Measurements from ENCODE around the gene MCC. TPM values are rescaled to one million over a fixed set of nuclear protein-coding genes. Genes with fewer than 3 reads are reported as not detected.

The MCC gene
- total RNA-seq, 3 donors from 2014 or later, result 24.3 to 46.5 (median 29.4) TPM

DNA sequence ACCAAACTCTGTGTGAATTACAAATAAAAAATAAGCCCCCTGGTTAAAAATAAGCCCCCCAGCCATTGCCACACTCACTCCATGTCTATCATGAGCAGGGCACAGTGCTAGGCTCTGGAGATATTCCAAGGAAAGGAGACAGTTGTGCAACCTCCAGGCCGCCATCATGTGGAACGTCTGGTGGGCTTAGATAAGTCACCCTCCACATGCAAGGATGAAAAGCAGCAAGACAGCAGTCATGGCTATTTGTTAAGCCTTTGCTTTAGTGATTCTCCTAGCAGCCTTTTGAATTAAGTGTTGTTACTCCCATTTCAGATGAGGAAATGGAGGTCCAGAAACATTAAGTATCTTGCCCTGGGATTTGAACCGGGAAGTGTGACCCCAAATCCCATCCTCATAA, 416.9 kb downstream of the MCC start:
- no peaks in the 10 kb centered on the region for H3K36me3 ChIP-seq
- H3K4me3 ChIP-seq, result no peak overlapping the region
- no peaks in the 10 kb centered on the region for H3K9me3 ChIP-seq
- H3K27ac ChIP-seq, result no peak overlapping the region
- no peaks in the 10 kb centered on the region for H3K4me1 ChIP-seq
- TF ChIP-seq POLR2AphosphoS5 (IDR thresholded peaks at IDR 0.05), result no peak
- TF ChIP-seq, protein P1, sequence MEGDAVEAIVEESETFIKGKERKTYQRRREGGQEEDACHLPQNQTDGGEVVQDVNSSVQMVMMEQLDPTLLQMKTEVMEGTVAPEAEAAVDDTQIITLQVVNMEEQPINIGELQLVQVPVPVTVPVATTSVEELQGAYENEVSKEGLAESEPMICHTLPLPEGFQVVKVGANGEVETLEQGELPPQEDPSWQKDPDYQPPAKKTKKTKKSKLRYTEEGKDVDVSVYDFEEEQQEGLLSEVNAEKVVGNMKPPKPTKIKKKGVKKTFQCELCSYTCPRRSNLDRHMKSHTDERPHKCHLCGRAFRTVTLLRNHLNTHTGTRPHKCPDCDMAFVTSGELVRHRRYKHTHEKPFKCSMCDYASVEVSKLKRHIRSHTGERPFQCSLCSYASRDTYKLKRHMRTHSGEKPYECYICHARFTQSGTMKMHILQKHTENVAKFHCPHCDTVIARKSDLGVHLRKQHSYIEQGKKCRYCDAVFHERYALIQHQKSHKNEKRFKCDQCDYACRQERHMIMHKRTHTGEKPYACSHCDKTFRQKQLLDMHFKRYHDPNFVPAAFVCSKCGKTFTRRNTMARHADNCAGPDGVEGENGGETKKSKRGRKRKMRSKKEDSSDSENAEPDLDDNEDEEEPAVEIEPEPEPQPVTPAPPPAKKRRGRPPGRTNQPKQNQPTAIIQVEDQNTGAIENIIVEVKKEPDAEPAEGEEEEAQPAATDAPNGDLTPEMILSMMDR (IDR thresholded peaks at IDR 0.05), result no peak
- no peaks in the 10 kb centered on the region for H3K27me3 ChIP-seq
- no peak for DNase-seq (ENCODE audit: low spot score in 2 of 2)
- intact Hi-C loops (cut with DNase I; ENCODE audit: low total_unique reads), result no loop called here

DNA sequence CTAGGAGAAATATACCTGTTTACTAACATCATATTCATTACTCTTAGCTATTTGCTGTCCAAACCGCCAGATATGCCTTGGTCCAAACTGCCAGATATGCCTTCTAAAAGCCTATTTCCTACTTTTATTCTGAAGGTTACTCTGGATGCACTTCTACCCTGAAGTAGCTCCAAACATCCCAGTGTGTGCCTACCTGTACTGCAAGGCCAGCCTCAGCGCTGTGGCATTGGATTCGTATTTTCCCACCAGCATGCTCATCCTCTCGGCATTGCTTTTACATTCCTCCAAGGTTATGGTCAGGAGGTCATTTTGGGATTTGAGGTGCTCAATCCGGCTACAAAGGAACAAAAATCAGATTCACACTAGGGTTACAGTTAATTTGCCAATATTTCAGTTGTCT, 417.4 kb downstream of the MCC start:
- no peak overlapping the region for H3K4me3 ChIP-seq
- no peak overlapping the region for H3K27ac ChIP-seq
- intact Hi-C loops (cut with DNase I; ENCODE audit: low total_unique reads), result no loop called here
- no peaks in the 10 kb centered on the region for H3K27me3 ChIP-seq
- H3K36me3 ChIP-seq, result no peaks in the 10 kb centered on the region
- no peaks in the 10 kb centered on the region for H3K9me3 ChIP-seq
- no peaks in the 10 kb centered on the region for H3K4me1 ChIP-seq
- no peak for TF ChIP-seq POLR2A (IDR thresholded peaks at IDR 0.05)
- TF ChIP-seq POLR2AphosphoS5 (IDR thresholded peaks at IDR 0.05), result no peak
- TF ChIP-seq, protein P1 (IDR thresholded peaks at IDR 0.05), result no peak
- DNase-seq (ENCODE audit: low spot score in 2 of 2), result no peak

DNA sequence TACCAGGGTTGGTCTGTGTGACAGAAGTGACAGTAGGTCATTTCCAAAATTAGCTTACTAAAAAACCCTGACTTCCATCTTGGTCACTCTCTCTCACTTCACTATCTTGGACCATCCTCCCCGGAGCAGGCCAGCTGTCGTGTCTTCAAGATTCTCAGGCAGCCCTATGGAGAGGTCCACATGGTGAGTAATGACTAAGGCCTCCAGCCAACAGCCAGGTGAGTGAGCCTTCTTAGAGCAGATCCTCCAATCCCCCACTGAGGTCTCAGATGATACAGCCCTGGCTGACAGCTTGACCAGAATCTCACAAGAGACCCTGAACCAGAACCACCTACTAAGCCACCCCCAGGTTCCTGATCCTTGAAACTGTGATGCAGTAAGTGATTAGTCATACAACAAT, 419.7 kb downstream of the MCC start:
- Histone ChIP-seq H3K4me3 (no peak overlapping the region), H3K4me1 (no peaks in the 10 kb centered on the region), H3K27ac (no peak overlapping the region), H3K27me3 (no peaks in the 10 kb centered on the region), H3K9me3 (no peaks in the 10 kb centered on the region), H3K36me3 (no peaks in the 10 kb centered on the region)
- no peak for DNase-seq (ENCODE audit: low spot score in 2 of 2)
- intact Hi-C loops (cut with DNase I; ENCODE audit: low total_unique reads), result no loop called here
- TF ChIP-seq POLR2AphosphoS5 (IDR thresholded peaks at IDR 0.05), result no peak
- TF ChIP-seq, protein P1 (IDR thresholded peaks at IDR 0.05), result no peak
- TF ChIP-seq POLR2A (IDR thresholded peaks at IDR 0.05), result no peak

DNA sequence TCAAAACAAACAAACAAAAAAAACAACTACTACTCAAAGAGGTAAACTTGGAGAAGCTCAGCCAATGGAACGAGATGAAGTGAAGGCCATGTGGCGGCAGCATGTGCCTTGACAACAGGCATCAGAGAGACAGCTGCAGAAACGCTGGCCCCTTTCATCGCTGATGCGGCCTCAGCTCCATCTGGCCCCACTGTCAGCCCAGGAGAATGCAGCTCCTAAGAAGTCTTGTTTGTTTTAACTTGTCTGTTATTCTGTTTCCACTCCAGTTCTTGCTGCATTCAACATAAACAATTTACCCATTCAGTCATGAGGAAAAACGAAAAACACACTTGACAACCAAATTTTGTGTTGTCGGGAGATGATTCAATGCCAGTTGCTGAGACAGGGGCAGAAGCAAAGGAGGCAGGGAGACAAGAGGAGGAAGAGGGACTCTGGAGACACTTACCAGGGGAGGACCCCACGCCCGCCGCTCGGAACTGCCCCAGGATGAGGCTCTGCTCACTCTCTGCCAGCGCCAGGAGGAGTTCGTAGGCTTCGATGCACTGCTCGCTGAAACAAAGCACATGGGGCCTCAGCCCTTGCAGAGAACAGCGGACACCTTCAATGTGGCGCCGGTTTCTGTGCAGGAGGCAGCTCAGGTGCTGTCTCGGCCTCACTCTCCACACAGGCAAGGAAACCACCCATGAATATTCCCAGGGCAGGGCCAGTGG, 420.5 kb downstream of the MCC start:
- H3K27me3 ChIP-seq, result no peaks in the 10 kb centered on the region
- H3K36me3 ChIP-seq, result no peaks in the 10 kb centered on the region
- TF ChIP-seq POLR2A (IDR thresholded peaks at IDR 0.05) (no peak), POLR2AphosphoS5 (IDR thresholded peaks at IDR 0.05) (no peak)
- TF ChIP-seq, protein P1 (IDR thresholded peaks at IDR 0.05), result no peak
- no peaks in the 10 kb centered on the region for H3K9me3 ChIP-seq
- H3K4me1 ChIP-seq, result no peaks in the 10 kb centered on the region
- intact Hi-C loops (cut with DNase I; ENCODE audit: low total_unique reads), result no loop called here
- no peak for DNase-seq (ENCODE audit: low spot score in 2 of 2)
- H3K27ac ChIP-seq, result no peak overlapping the region
- H3K4me3 ChIP-seq, result no peak overlapping the region

DNA sequence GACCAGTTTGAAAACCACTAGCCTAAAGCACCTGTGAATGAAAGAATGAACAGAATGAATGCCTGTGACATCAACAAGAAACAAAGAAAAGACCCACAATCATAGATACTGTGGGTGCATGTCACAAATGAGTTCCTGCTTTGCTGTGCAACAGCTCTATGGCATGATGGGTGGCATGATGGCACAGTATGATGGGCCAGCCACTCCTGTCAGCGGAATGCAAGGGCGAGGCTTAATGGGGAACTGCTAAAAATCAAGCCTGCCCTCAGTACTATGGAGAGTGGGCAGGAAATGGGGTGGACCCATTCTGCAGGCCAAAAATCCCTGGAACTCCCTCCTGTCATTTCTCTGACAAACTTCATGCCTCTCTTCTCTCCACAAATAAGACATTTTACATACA, 422.6 kb downstream of the MCC start:
- TF ChIP-seq, protein P1 (IDR thresholded peaks at IDR 0.05), result no peak

More for the DNA sequence above, 422.6 kb downstream of the MCC start:
- Histone ChIP-seq H3K4me3 (no peak overlapping the region), H3K9me3 (no peaks in the 10 kb centered on the region), H3K27ac (no peak overlapping the region), H3K36me3 (no peaks in the 10 kb centered on the region), H3K27me3 (no peaks in the 10 kb centered on the region), H3K4me1 (no peaks in the 10 kb centered on the region)
- no peak for DNase-seq (ENCODE audit: low spot score in 2 of 2)
- intact Hi-C loops (cut with DNase I; ENCODE audit: low total_unique reads), result no loop called here

Measured in breast epithelium (tissue), 4 donors.